LNCAP (cell line): Measurements from ENCODE around the gene ATP9B.

Experiments used
- TF ChIP-seq, protein P1 (sequence below): fragments of 450-650 bp; IDR thresholded peaks from 2 replicates; pipeline ENCODE4 v1.5.1; 2017; ENCODE audit warnings: mild to moderate bottlenecking

The ATP9B gene

DNA sequence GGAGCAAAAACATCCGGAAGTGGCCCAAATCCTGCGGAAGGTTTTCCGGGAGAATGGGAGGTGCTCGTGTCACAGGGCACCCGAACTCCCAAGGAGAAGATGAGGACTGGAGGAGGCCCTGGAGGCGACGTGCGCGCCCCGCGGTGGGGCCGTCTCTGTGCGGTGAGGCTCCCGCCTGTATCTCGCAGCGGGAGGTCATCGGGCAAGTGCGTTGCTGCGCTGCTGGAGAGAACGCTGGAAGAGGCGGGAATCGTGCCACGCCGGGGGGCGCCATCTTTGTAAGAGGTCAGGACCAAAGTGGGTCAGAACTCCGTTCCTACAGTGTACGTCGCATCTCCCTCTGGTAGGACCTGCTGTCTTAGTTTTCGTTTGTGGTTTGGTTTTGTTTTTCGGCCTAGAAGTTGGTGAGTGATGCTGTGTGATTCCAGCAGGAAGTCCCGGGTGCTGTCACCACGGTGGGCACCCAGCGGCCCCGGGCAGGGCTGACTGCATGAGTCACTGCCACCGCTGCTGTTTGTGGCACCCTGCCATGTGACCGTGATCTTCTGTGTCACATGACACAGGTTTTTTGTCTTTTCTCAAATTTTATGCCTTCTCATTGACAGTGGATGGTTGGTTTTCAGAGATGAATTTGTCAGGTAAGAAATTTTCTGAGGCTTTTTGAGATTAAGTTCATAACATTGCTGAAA is 21.5 kb upstream of the ATP9B start:
- TF ChIP-seq, protein P1, sequence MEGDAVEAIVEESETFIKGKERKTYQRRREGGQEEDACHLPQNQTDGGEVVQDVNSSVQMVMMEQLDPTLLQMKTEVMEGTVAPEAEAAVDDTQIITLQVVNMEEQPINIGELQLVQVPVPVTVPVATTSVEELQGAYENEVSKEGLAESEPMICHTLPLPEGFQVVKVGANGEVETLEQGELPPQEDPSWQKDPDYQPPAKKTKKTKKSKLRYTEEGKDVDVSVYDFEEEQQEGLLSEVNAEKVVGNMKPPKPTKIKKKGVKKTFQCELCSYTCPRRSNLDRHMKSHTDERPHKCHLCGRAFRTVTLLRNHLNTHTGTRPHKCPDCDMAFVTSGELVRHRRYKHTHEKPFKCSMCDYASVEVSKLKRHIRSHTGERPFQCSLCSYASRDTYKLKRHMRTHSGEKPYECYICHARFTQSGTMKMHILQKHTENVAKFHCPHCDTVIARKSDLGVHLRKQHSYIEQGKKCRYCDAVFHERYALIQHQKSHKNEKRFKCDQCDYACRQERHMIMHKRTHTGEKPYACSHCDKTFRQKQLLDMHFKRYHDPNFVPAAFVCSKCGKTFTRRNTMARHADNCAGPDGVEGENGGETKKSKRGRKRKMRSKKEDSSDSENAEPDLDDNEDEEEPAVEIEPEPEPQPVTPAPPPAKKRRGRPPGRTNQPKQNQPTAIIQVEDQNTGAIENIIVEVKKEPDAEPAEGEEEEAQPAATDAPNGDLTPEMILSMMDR: no peak

- TF ChIP-seq, protein P1: no peak
Measured at GRCh38 chr18:79048245-79048632, 21.0 kb upstream of the ATP9B start.

DNA sequence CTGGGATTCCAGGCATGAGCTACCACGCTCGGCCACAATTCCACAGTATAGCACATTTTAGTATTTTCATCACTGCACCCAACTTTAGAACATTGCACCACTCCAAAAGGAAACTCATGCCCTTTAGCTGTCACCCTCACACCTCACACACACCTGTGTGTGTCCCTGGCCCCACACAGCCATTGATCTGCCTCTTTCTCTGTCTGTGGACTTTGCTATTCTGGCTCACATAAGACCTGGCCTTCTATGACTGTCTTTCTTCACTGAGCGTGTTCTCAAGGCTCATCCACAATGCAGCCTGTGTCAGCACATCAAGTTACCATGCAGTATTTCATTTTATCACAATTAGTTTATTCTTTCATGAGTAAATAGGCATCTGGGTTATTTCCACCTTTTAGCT is 19.7 kb upstream of the ATP9B start:
- TF ChIP-seq, protein P1: no peak

GRCh38 chr18:79050005-79050404 is 19.2 kb upstream of the ATP9B start:
- TF ChIP-seq, protein P1: no peak

- TF ChIP-seq, protein P1: no peak
Measured at GRCh38 chr18:79056827-79057367, 12.3 kb upstream of the ATP9B start.

GRCh38 chr18:79058007-79058406 is 11.2 kb upstream of the ATP9B start:
- TF ChIP-seq, protein P1: no peak

DNA sequence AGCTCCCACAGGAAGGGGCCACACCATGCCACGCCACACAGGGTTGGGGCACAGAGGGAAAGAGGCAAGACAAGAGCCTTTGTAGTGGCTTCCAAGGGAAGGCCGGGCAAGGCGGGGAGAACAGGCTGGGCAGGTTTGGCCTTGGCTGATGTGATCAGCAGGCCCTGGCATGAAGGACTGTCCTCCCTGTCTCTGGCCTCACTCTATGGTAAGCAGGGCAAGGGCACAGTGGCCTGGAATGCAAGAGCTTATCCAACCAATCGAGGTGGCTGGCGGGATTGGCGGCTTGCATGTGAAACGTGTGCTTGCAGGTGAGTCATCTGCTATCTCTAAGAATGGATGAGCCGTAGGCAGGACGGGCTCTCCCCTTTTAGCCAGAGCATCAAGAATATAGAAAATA is 6.4 kb upstream of the ATP9B start:
- TF ChIP-seq, protein P1: no peak

GRCh38 chr18:79064228-79064627 is 5.0 kb upstream of the ATP9B start:
- TF ChIP-seq, protein P1: no peak
